ENCODE data around the gene EPS8. TPM values are rescaled to one million over a fixed set of nuclear protein-coding genes. Genes with fewer than 3 reads are reported as not detected.

Gene EPS8
- total RNA-seq, 1 experiment from 2014 or later = 97.5 TPM

- H3K4me1 Mint-ChIP-seq (ENCODE audit: low read depth, unreplicated experiment) = no peaks in the 10 kb centered on the region
These were observed 175.2 kb downstream of the EPS8 start for GRCh38 chr12:15613981-15614380.

GRCh38 chr12:15608941-15609340 lies 180.2 kb downstream of the EPS8 start:
- DNase-seq = no peak
- Mint-ChIP-seq H3K4me1 (ENCODE audit: low read depth, unreplicated experiment) (no peaks in the 10 kb centered on the region), H3K27ac (ENCODE audit: unreplicated experiment) (no peak overlapping the region), H3K27me3 (ENCODE audit: unreplicated experiment) (no peaks in the 10 kb centered on the region), H3K36me3 (ENCODE audit: insufficient read depth, unreplicated experiment) (no peaks in the 10 kb centered on the region), H3K4me3 (ENCODE audit: low read depth, unreplicated experiment) (no peak overlapping the region), H3K9me3 (ENCODE audit: low read depth, unreplicated experiment) (no peaks in the 10 kb centered on the region)
- CTCF ChIA-PET = no interaction called here
- no TSS peak for BruUV-seq (replicated peaks)
- intact Hi-C loops (cut with micrococcal nuclease; ENCODE audit: unreplicated experiment) = no loop called here
- TF ChIP-seq, protein P1, sequence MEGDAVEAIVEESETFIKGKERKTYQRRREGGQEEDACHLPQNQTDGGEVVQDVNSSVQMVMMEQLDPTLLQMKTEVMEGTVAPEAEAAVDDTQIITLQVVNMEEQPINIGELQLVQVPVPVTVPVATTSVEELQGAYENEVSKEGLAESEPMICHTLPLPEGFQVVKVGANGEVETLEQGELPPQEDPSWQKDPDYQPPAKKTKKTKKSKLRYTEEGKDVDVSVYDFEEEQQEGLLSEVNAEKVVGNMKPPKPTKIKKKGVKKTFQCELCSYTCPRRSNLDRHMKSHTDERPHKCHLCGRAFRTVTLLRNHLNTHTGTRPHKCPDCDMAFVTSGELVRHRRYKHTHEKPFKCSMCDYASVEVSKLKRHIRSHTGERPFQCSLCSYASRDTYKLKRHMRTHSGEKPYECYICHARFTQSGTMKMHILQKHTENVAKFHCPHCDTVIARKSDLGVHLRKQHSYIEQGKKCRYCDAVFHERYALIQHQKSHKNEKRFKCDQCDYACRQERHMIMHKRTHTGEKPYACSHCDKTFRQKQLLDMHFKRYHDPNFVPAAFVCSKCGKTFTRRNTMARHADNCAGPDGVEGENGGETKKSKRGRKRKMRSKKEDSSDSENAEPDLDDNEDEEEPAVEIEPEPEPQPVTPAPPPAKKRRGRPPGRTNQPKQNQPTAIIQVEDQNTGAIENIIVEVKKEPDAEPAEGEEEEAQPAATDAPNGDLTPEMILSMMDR (IDR thresholded peaks at IDR 0.05; ENCODE audit: unreplicated experiment) = no peak

More at GRCh38 chr12:15613981-15614380, 175.2 kb downstream of the EPS8 start:
- peaks cover 12% of the 10 kb centered on the region for H3K36me3 Mint-ChIP-seq (ENCODE audit: insufficient read depth, unreplicated experiment)
- no peaks in the 10 kb centered on the region for H3K27me3 Mint-ChIP-seq (ENCODE audit: unreplicated experiment)
- no TSS peak for BruUV-seq (replicated peaks)
- H3K27ac Mint-ChIP-seq (ENCODE audit: unreplicated experiment) = peak overlapping the region; percentile 6
- no peak overlapping the region for H3K4me3 Mint-ChIP-seq (ENCODE audit: low read depth, unreplicated experiment)
- DNase-seq = no peak
- TF ChIP-seq, protein P1 (IDR thresholded peaks at IDR 0.05; ENCODE audit: unreplicated experiment) = no peak
- CTCF ChIA-PET = no interaction called here
- intact Hi-C loops (cut with micrococcal nuclease; ENCODE audit: unreplicated experiment) = no loop called here
- no peaks in the 10 kb centered on the region for H3K9me3 Mint-ChIP-seq (ENCODE audit: low read depth, unreplicated experiment)

DNA sequence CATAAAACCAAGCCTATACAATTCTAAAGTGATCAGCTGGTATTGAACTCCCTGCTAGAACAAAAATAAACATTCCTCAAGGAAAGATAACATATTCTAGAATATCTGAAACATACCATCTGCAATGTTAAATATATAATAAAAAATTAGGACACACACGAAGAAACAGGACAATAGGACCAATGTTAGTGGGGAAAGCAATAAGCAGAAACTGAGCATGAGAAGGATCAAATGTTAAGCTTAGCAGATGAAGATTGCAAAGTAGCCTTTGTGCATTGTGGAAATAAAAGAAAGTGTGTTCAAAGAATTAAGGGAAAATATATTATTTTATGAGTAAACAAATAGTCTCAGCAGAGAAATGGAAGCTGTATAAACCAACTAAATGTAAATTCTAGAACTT lies 180.8 kb downstream of the EPS8 start:
- Mint-ChIP-seq H3K4me3 (ENCODE audit: low read depth, unreplicated experiment) (no peak overlapping the region), H3K27ac (ENCODE audit: unreplicated experiment) (no peak overlapping the region), H3K27me3 (ENCODE audit: unreplicated experiment) (no peaks in the 10 kb centered on the region), H3K9me3 (ENCODE audit: low read depth, unreplicated experiment) (no peaks in the 10 kb centered on the region), H3K36me3 (ENCODE audit: insufficient read depth, unreplicated experiment) (no peaks in the 10 kb centered on the region), H3K4me1 (ENCODE audit: low read depth, unreplicated experiment) (no peaks in the 10 kb centered on the region)
- TF ChIP-seq, protein P1 (IDR thresholded peaks at IDR 0.05; ENCODE audit: unreplicated experiment) = no peak
- CTCF ChIA-PET = interaction anchor here (0.9 kb wide), 1 partner anchor 10 kb away, joined by 3 read pairs; no protein-coding TSS in a partner anchor
- intact Hi-C loops (cut with micrococcal nuclease; ENCODE audit: unreplicated experiment) = no loop called here
- DNase-seq = no peak
- BruUV-seq (replicated peaks) = no TSS peak

- Mint-ChIP-seq H3K36me3 (ENCODE audit: insufficient read depth, unreplicated experiment) (no peaks in the 10 kb centered on the region), H3K9me3 (ENCODE audit: low read depth, unreplicated experiment) (no peaks in the 10 kb centered on the region), H3K27me3 (ENCODE audit: unreplicated experiment) (no peaks in the 10 kb centered on the region), H3K4me3 (ENCODE audit: low read depth, unreplicated experiment) (no peak overlapping the region), H3K27ac (ENCODE audit: unreplicated experiment) (no peak overlapping the region), H3K4me1 (ENCODE audit: low read depth, unreplicated experiment) (peaks cover 14% of the 10 kb centered on the region)
- TF ChIP-seq, protein P1 (IDR thresholded peaks at IDR 0.05; ENCODE audit: unreplicated experiment) = no peak
- intact Hi-C loops (cut with micrococcal nuclease; ENCODE audit: unreplicated experiment) = no loop called here
- no TSS peak for BruUV-seq (replicated peaks)
- no peak for DNase-seq
- CTCF ChIA-PET = interaction anchor here (1.1 kb wide), 1 partner anchor 9 kb away, joined by 4 read pairs; no protein-coding TSS in a partner anchor
These were observed 183.2 kb downstream of the EPS8 start for GRCh38 chr12:15605881-15606590.

All from Calu3 (cell line).